Measurements from ENCODE around the gene OR2C3. TPM values are rescaled to one million over a fixed set of nuclear protein-coding genes. Genes with fewer than 3 reads are reported as not detected.

Gene OR2C3
- not detected in 2 replicates for total RNA-seq

DNA sequence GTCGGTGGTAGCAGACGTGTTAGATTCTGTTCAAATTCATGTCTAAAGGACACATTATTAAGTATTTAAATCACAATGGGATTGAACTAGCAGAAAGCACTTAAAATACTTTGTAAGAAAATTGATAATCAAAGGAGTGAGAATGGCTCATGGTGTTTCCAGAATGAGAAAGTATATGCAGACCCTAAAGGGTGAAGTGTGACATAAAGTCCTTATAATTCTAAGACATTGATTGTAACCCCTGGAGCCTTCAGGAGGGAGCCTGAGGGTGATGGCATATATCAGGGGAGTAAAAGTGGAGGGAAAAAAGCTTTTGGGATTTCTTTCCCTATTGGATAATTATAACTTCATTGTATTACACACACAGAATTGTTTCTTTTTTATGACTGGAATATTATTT, at the start of gene OR2C3:
Gene OR2C3, minus strand, starts transcription at position 101 of the 400 bp plus-strand sequence. CDS start 3,929 bp downstream, outside the sequence.

GRCh38 chr1:247548769-247549182, 12.5 kb upstream of the OR2C3 start, which contains the start of gene GCSAML:
Gene GCSAML, plus strand, starts transcription at chr1:247549134. Its CDS starts 58 bp downstream, at chr1:247549192.

Other genes starting within 250 kb of the OR2C3 start
- gene ZNF496, start 204.6 kb downstream of the OR2C3 start, total RNA-seq: 9.1 and 12.0 TPM in 2 replicates
- gene NLRP3, start 120.3 kb downstream of the OR2C3 start, total RNA-seq: not detected in 2 replicates
- gene OR2B11, start 78.3 kb downstream of the OR2C3 start, total RNA-seq: not detected in 2 replicates
- gene GCSAML, start 12.7 kb upstream of the OR2C3 start, total RNA-seq: not detected in 2 replicates
- not detected in 2 replicates for gene OR2G2, start 51.9 kb upstream of the OR2C3 start, total RNA-seq
- gene OR2G3, start 69.1 kb upstream of the OR2C3 start, total RNA-seq: not detected in 2 replicates
- gene OR13G1, start 143.3 kb upstream of the OR2C3 start, total RNA-seq: not detected in 2 replicates
- not detected in 2 replicates for gene OR6F1, start 180.2 kb upstream of the OR2C3 start, total RNA-seq
- gene OR14K1, start 202.2 kb upstream of the OR2C3 start, total RNA-seq: not detected in 2 replicates
- not detected in 2 replicates for gene OR14A2, start 211.7 kb upstream of the OR2C3 start, total RNA-seq
- gene OR1C1, start 224.1 kb upstream of the OR2C3 start, total RNA-seq: not detected in 2 replicates